IMR-90 (cell line): ENCODE measurements around the gene FUT4. TPM values are rescaled to one million over a fixed set of nuclear protein-coding genes. Genes with fewer than 3 reads are reported as not detected.
A peak's percentile ranks its signal among the peaks of the same experiment; 100 is the strongest.

Source experiments
- ATAC-seq: fragments of 200-7000 bp; cut with Tn5 transposase; 2 replicates; pipeline ENCODE4 v1.9.1; 2020; ENCODE audit warnings: low read depth, mild to moderate bottlenecking, moderate library complexity
- BruUV-seq: library from RNA; stranded (reverse); fragments of 400-500 nt; replicated peaks from 2 replicates; lab custom pipeline; 2021; lab: Mats Ljungman, UMichigan
- CTCF ChIA-PET: fragments of 300-600 bp; formaldehyde crosslinking; extraction: SDS; loops from one replicate; lab custom pipeline; 2021; ENCODE audit warnings: antibody characterized with exemption; lab: Yijun Ruan, JAX
- POLR2A ChIA-PET: fragments of 300-600 bp; sonication (Branson Sonifier 250); formaldehyde crosslinking; loops from one replicate; lab custom pipeline; 2022; ENCODE audit warnings: antibody characterized with exemption; ENCODE audit not compliant: unreplicated experiment; lab: Charles Lee
- DNase-seq: peaks from one replicate; pipeline ENCODE4 v3.0.0; 2013
- H2AFZ ChIP-seq: replicated peaks from 2 replicates; pipeline ENCODE3; 2013; ENCODE audit warnings: low read length, mild to moderate bottlenecking; ENCODE audit not compliant: poor library complexity
- H2AK5ac ChIP-seq: 2 replicates; pipeline ENCODE4 v1.6.1; 2013; ENCODE audit warnings: low read depth, low read length, inconsistent platforms
- H2AK9ac ChIP-seq: replicated peaks from 2 replicates; pipeline ENCODE3; 2013; ENCODE audit warnings: mild to moderate bottlenecking, low read depth, low read length, moderate library complexity; ENCODE audit not compliant: poor library complexity
- H2BK120ac ChIP-seq: 2 replicates; pipeline ENCODE4 v1.6.1; 2013; ENCODE audit warnings: low read depth, low read length, inconsistent platforms
- H2BK15ac ChIP-seq: 3 replicates; pipeline ENCODE4 v1.6.1; 2013; ENCODE audit warnings: low read depth, low read length, inconsistent platforms
- H2BK20ac ChIP-seq: 2 replicates; pipeline ENCODE4 v1.6.1; 2013; ENCODE audit warnings: low read depth, mild to moderate bottlenecking, inconsistent platforms, low read length, moderate library complexity
- H2BK5ac ChIP-seq: 2 replicates; pipeline ENCODE4 v1.6.1; 2013; ENCODE audit warnings: mild to moderate bottlenecking, low read depth, low read length, inconsistent platforms; ENCODE audit not compliant: poor library complexity, severe bottlenecking
- H3K14ac ChIP-seq: replicated peaks from 2 replicates; pipeline ENCODE4 v1.6.1; 2013; ENCODE audit warnings: low read depth, low read length, inconsistent platforms
- H3K18ac ChIP-seq: 2 replicates; pipeline ENCODE4 v1.6.1; 2013; ENCODE audit warnings: low read depth, low read length, control low read depth
- H3K23ac ChIP-seq: 2 replicates; pipeline ENCODE4 v1.6.1; 2013; ENCODE audit warnings: low read depth, low read length, inconsistent platforms
- H3K27ac ChIP-seq: 2 replicates; pipeline ENCODE4 v1.5.1; 2013; ENCODE audit warnings: mild to moderate bottlenecking, control low read depth, low read length; ENCODE audit not compliant: insufficient read depth
- H3K27me3 ChIP-seq: 2 replicates; pipeline ENCODE4 v1.6.1; 2013; ENCODE audit warnings: low read length; ENCODE audit not compliant: control insufficient read depth, insufficient read depth
- H3K36me3 ChIP-seq: 2 replicates; pipeline ENCODE4 v1.6.1; 2013; ENCODE audit warnings: low read length, mixed read lengths; ENCODE audit not compliant: control insufficient read depth, insufficient read depth
- H3K4ac ChIP-seq: 2 replicates; pipeline ENCODE4 v1.6.1; 2013; ENCODE audit warnings: low read depth, low read length, inconsistent platforms
- H3K4me1 ChIP-seq: 2 replicates; pipeline ENCODE4 v1.6.1; 2013; ENCODE audit warnings: low read length, mixed read lengths; ENCODE audit not compliant: control insufficient read depth, insufficient read depth
- H3K4me2 ChIP-seq: 2 replicates; pipeline ENCODE4 v1.6.1; 2013; ENCODE audit warnings: low read depth, mild to moderate bottlenecking, control low read depth, low read length, moderate library complexity
- H3K4me3 ChIP-seq: 2 replicates; pipeline ENCODE4 v1.5.1; 2013; ENCODE audit warnings: low read depth, mild to moderate bottlenecking, control low read depth, low read length, moderate library complexity; ENCODE audit not compliant: insufficient read depth
- H3K56ac ChIP-seq: 2 replicates; pipeline ENCODE4 v1.6.1; 2013; ENCODE audit warnings: low read length, inconsistent platforms; ENCODE audit not compliant: insufficient read depth; ENCODE audit errors: extremely low read depth
- H3K79me1 ChIP-seq, 2 experiments: 2 replicates each; pipeline ENCODE4 v1.6.1; 2013; ENCODE audit warnings: low read length in 2 of 2, inconsistent platforms in 1 of 2, low read depth in 1 of 2
- H3K9ac ChIP-seq: 2 replicates; pipeline ENCODE4 v1.6.1; 2013; ENCODE audit warnings: low read depth, low read length, control low read depth
- H3K9me1 ChIP-seq: 2 replicates; pipeline ENCODE4 v1.6.1; 2013; ENCODE audit warnings: low read length, inconsistent platforms; ENCODE audit not compliant: insufficient read depth
- H3K9me3 ChIP-seq: 2 replicates; pipeline ENCODE4 v1.6.1; 2013; ENCODE audit warnings: low read length; ENCODE audit not compliant: control insufficient read depth, insufficient read depth
- H4K20me1 ChIP-seq: 2 replicates; pipeline ENCODE4 v1.6.1; 2013; ENCODE audit warnings: low read length, inconsistent platforms; ENCODE audit not compliant: insufficient read depth
- H4K5ac ChIP-seq: 2 replicates; pipeline ENCODE4 v1.6.1; 2013; ENCODE audit warnings: mild to moderate bottlenecking, low read depth, low read length, control low read depth
- H4K8ac ChIP-seq, 2 experiments: 2 replicates each; pipeline ENCODE4 v1.6.1; 2013; ENCODE audit warnings: low read depth in 2 of 2, low read length in 2 of 2, control low read depth in 1 of 2, inconsistent platforms in 1 of 2
- H4K91ac ChIP-seq: 2 replicates; pipeline ENCODE4 v1.6.1; 2013; ENCODE audit warnings: low read depth, low read length, inconsistent platforms; ENCODE audit not compliant: insufficient read depth
- BHLHE40 ChIP-seq: fragments of 150-350 bp; IDR thresholded peaks from 2 replicates; pipeline ENCODE4 v1.6.1; 2016; ENCODE audit warnings: mild to moderate bottlenecking, low read depth, low read length
- CEBPB ChIP-seq: IDR thresholded peaks from 2 replicates; pipeline ENCODE4 v1.6.1; 2012; ENCODE audit warnings: low read depth, low read length, improper control_type of control experiment
- CHD1 ChIP-seq: IDR thresholded peaks from 2 replicates; pipeline ENCODE4 v1.6.1; 2012; ENCODE audit warnings: low read depth, low read length, improper control_type of control experiment
- CTCF ChIP-seq: conservative IDR thresholded peaks from 2 replicates; pipeline ENCODE4 v1.5.1; 2012; ENCODE audit warnings: mild to moderate bottlenecking, low read depth, low read length, improper control_type of control experiment
- ELK1 ChIP-seq: fragments of 150-350 bp; IDR thresholded peaks from 2 replicates; pipeline ENCODE4 v1.6.1; 2016; ENCODE audit warnings: low read depth, mild to moderate bottlenecking, low read length, moderate library complexity, borderline replicate concordance
- FOS ChIP-seq: fragments of 150-350 bp; IDR thresholded peaks from 2 replicates; pipeline ENCODE4 v1.6.1; 2016; ENCODE audit warnings: low read depth, low read length
- MAFK ChIP-seq: IDR thresholded peaks from 2 replicates; pipeline ENCODE4 v1.6.1; 2012; ENCODE audit warnings: low read depth, low read length, improper control_type of control experiment
- MAZ ChIP-seq: IDR thresholded peaks from 2 replicates; pipeline ENCODE4 v1.6.1; 2012; ENCODE audit warnings: low read depth, mild to moderate bottlenecking, low read length, improper control_type of control experiment, moderate library complexity, borderline replicate concordance
- MXI1 ChIP-seq: IDR thresholded peaks from 2 replicates; pipeline ENCODE4 v1.6.1; 2012; ENCODE audit warnings: low read depth, mild to moderate bottlenecking, low read length, moderate library complexity, borderline replicate concordance
- NFE2L2 ChIP-seq: fragments of 150-350 bp; IDR thresholded peaks from 2 replicates; pipeline ENCODE4 v1.6.1; 2016; ENCODE audit warnings: low read depth, mild to moderate bottlenecking, low read length
- SMC3 ChIP-seq: fragments of 150-350 bp; IDR thresholded peaks from 2 replicates; pipeline ENCODE4 v1.6.1; 2016; ENCODE audit warnings: low read depth, mild to moderate bottlenecking, antibody characterized with exemption, low read length, moderate library complexity
- WGBS, 2 experiments: methylation state at CpG; one replicate each; pipeline versions ENCODE4 v1.1.5 to v1.1.7; 2013; ENCODE audit warnings: missing lambda C conversion rate in 2 of 2; ENCODE audit not compliant: insufficient read length in 1 of 2; ENCODE audit errors: extremely low coverage in 2 of 2; 5-methylcytosine and 5-hydroxymethylcytosine counted together
- dilution Hi-C: fragments of 300-500 bp; cut with HindIII; formaldehyde crosslinking; loops from one replicate; pipeline ENCODE4 v1.14.3; 2018; ENCODE audit warnings: low sequenced_read_pairs; ENCODE audit not compliant: unreplicated experiment
- in situ Hi-C: fragments of 300-500 bp; cut with MboI; formaldehyde crosslinking; loops from 3 replicates; pipeline ENCODE4 v1.14.3; 2019; ENCODE audit warnings: low sequenced_read_pairs, inconsistent platforms, mixed read lengths
- intact Hi-C: fragments of 100-400 bp; cut with micrococcal nuclease; formaldehyde crosslinking; loops from 2 replicates; pipeline ENCODE4 v1.10.0; 2022
- polyA plus RNA-seq, 3 experiments: library from polyadenylated mRNA; depleted of rRNA; stranded (reverse); fragments of >200 nt; gene quantifications; 2 replicates each; pipeline ENCODE4 v1.2.3, GENCODE V29; 2012; ENCODE audit warnings: low replicate concordance in 1 of 3
- total RNA-seq: library from RNA; depleted of rRNA; stranded (reverse); fragments of >200 nt; gene quantifications from 2 replicates; pipeline ENCODE4 v1.2.3, GENCODE V29; 2012

The FUT4 gene
- total and polyA plus RNA-seq, 2 of the 4 experiments (the other 2 are of a cell fraction) = 2.2 to 2.4 TPM

DNA sequence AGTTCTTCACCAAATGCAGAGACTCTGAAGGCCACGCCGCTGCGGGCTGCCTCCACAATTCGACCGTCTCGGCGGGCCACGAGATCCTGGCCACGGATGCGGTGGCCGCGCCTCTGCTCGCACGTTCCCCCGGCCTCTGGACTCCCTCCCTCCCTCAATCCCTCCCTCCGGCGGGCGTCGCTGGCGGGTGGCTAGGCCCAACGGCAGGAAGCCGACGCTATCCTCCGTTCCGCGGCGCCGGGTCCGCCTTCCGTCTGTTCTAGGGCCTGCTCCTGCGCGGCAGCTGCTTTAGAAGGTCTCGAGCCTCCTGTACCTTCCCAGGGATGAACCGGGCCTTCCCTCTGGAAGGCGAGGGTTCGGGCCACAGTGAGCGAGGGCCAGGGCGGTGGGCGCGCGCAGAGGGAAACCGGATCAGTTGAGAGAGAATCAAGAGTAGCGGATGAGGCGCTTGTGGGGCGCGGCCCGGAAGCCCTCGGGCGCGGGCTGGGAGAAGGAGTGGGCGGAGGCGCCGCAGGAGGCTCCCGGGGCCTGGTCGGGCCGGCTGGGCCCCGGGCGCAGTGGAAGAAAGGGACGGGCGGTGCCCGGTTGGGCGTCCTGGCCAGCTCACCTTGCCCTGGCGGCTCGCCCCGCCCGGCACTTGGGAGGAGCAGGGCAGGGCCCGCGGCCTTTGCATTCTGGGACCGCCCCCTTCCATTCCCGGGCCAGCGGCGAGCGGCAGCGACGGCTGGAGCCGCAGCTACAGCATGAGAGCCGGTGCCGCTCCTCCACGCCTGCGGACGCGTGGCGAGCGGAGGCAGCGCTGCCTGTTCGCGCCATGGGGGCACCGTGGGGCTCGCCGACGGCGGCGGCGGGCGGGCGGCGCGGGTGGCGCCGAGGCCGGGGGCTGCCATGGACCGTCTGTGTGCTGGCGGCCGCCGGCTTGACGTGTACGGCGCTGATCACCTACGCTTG, at the start of gene FUT4 (continued):
- TF ChIP-seq CEBPB = no peak
- peak; percentile 75; the same call in 1 of the 2 replicates for TF ChIP-seq MAZ
- no peak for TF ChIP-seq NFE2L2

DNA sequence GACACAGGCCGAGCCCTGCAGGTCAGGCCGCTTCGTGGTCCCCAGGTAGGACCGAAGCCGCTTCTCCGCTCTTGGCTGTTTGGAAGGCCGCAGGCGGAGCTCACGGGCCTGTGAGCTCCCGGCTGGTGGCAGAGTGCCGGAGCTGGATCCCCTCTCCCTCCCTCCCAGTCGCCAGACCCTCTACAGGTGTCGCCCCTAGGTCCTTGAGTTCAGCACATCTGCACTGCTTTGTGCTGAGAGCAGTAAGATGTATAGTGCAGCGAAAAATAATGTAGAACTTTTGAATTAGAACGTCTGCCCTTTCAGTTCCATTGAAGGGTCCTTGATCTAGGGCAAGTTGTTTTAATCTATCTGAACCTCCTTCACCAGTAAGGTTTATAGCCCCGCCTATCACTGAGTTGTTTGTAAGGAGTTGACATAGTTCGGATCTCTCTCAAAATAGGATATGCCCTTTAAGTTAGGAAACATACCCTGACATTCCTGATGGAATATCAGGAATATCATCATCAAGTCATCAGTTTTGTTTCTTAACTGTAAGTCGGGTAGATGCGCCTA, 49.5 kb upstream of the FUT4 start:
- ChIA-PET CTCF (interaction anchor here (1.0 kb wide), 1 partner anchor 11 kb away, joined by 3 read pairs; no protein-coding TSS in a partner anchor), POLR2A (no interaction called here)
- H4K8ac ChIP-seq = peak overlapping the region; percentile 51 to 81
- no peak overlapping the region for H2BK120ac ChIP-seq
- WGBS, 2 experiments = no CpG with 5 or more reads among the region's 19 CpGs
- H3K9ac ChIP-seq = peak overlapping the region; percentile 95
- no peak overlapping the region for H3K18ac ChIP-seq
- DNase-seq (no peak), ATAC-seq (peak; percentile 65)
- H2BK15ac ChIP-seq = no peak overlapping the region
- peak overlapping the region; percentile 84 for H3K4me2 ChIP-seq
- peak overlapping the region; percentile 52; the same call in 1 of the 2 replicates for H3K56ac ChIP-seq
- BruUV-seq = no TSS peak
- peak overlapping the region; percentile 68 for H3K14ac ChIP-seq
- peak overlapping the region; percentile 74 for H2AK9ac ChIP-seq
- H4K5ac ChIP-seq = peak overlapping the region; percentile 20
- peaks cover 9% of the 10 kb centered on the region for H3K36me3 ChIP-seq
- H2BK20ac ChIP-seq = no peak overlapping the region
- H3K9me1 ChIP-seq = no peaks in the 10 kb centered on the region
- intact Hi-C loops (loop anchor here (5.0 to 10.0 kb wide), 2 partner anchors 169 to 362 kb away; no protein-coding TSS in a partner anchor), dilution Hi-C loops (no loop called here), in situ Hi-C loops (no loop called here)
- peak overlapping the region; percentile 99 for H2AFZ ChIP-seq
- H3K27me3 ChIP-seq = no peaks in the 10 kb centered on the region
- peak overlapping the region; percentile 19 for H3K23ac ChIP-seq
- H4K20me1 ChIP-seq = no peaks in the 10 kb centered on the region
- no peaks in the 10 kb centered on the region for H3K4me1 ChIP-seq
- H3K9me3 ChIP-seq = no peaks in the 10 kb centered on the region
- peaks cover 13 to 25% of the 10 kb centered on the region in 2 experiments; a peak in 3 of 4 replicates for H3K79me1 ChIP-seq
- H3K4me3 ChIP-seq = peak overlapping the region; percentile 77
- H3K27ac ChIP-seq = peak overlapping the region; percentile 60
- H4K91ac ChIP-seq = 0 out of 2 replicates have a peak overlapping the region, but pooled peaks have one; percentile 38
- H2AK5ac ChIP-seq = no peak overlapping the region
- H2BK5ac ChIP-seq = peak overlapping the region; percentile 52
- H3K4ac ChIP-seq = peak overlapping the region; percentile 68
- TF ChIP-seq CHD1 = no peak
- no peak for TF ChIP-seq MAFK
- no peak for TF ChIP-seq BHLHE40
- TF ChIP-seq CTCF = no peak
- no peak for TF ChIP-seq SMC3
- no peak for TF ChIP-seq MXI1
- no peak for TF ChIP-seq ELK1
- no peak for TF ChIP-seq FOS
